GDM1 (cell line): Measurements from ENCODE around the gene ST8SIA5.

Experiments used
- DNase-seq: peaks from one replicate; lab custom pipeline; 2025; lab: John Stamatoyannopoulos, UW

ST8SIA5 gene

DNA sequence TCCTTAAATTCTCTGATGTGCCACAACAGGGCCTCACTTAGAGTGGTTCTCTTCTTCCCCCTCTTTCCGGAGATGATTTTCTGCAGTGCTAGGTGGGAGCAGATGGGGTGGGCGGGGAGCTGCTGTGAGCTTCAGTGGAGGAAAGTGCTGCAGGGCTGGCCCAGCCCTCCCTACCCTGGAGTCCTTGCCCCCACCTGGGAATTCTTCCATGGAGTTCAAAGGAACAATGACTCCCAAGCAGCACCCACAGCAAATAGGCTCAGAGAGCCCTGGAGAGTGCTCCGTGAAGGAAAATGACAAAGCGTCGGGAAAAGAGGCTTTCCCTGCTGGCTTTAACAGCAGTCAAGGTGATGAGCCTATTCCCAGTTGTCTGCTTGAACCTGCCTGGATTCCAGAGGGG lies 128.6 kb downstream of the ST8SIA5 start:
- no peak for DNase-seq

DNA sequence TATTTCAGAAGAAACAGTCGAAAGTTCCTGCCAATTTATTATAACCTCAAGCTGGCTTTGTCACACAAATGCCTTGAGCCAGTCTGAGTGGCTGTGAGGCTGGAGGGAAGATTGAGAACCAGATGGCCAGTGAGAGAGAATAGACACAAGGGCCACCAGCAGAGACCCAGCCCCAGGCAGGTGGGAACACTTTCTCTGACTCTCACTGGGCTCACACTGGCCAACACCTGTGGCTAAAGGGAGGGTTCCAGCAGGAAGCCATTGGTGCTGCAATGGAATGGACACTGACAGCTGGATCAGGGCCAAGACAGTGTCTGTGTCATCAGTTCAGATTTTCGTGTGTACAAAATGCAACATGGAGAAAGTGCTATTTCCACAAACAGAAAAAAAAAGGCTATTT lies 129.7 kb downstream of the ST8SIA5 start:
- no peak for DNase-seq

DNA sequence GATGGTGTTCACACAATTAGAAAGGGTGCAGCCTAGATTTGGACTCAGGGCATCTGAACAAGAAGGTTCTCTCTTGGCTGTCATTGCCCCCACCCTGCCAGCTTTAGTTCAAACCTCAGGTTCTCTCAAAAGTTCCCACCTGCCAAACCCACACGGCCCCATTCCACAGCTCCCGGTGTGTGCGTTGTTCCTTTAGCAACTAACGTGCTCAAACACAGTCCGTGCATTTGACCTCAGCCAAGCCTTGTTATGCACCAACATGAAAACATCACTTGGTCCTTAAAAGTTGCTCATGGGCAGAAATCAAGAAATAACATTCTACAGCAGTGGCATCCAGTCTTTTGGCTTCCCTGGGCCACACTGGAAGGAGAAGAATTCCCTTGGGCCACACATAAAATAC lies 131.8 kb downstream of the ST8SIA5 start:
- DNase-seq: no peak

DNA sequence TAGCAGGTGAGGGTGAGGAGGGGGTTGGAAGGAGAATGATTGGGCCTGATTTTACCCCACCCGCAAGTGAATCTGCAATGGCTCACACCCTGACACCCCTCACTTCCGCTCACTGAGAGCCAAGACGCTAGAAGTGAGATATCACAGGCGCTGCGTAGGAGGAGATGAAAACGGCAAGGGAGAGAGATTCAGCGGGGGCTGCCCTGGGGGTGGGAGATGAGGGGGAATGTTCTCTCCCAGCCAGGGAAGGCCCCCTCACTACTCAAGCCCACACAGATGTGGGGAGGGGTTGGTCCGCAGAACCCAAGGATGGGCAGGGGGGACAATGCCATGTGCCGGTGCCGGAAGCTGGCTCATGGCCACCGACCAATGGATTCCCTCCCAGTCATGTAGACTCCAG lies 132.7 kb downstream of the ST8SIA5 start:
- no peak for DNase-seq

DNA sequence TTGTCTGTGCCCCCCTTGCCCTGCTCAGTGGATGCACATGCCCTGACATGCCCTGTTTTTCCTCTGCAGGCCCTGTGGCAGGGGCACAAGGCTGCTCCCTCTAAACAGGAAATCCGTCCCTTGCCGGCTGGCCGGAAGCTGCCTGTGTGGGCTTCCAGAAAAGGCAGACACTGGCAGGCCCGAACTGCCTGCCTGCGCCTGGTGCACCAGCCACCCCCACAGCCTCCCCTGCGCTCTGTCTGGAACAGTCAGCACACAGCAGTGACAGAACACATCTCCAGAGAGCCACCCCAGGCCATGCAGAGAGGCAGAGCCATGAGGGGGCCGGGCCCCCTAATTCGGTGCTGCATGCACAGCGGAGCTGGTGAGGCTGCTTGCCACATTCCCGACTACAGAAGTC lies 133.3 kb downstream of the ST8SIA5 start:
- DNase-seq: peak; percentile 83

DNA sequence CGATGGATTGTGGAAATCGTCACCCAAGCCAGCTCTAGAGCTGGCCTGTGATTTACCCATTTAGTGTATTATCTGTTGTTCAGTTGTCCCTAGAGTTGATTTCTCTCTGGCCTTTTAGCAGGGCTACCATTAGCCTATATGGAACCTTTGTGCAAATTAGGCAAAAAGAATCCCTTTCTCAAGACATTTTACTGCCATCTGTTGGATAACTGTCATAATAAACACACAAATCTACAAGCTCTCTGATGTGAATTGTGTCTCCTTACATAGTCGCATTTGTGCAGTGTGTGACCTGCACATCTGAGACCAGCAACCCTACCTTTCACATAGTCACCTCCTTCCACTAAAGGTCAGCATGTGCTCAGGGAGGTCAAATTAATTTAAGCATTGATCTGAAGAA lies 133.9 kb downstream of the ST8SIA5 start:
- DNase-seq: peak; percentile 26

DNA sequence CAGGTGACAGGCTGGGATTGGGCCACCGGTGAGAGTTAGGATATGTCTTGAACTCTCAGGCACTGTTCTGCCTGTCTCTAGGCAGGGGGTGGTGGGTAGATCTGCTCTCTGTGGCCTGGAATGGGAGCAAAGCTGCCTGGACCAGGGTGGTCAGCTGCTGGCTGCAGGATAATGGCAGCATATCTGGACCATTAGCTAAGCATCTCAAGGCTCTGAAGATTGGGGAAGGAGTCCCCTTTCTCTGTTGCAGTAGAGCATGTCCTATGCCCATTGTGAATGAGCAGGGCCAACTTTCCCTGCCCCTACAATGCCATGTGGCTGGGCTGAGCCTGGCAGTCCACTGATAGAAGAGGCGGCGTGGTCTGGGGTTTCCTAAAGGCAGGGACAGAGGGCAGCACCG lies 134.4 kb downstream of the ST8SIA5 start:
- DNase-seq: no peak

DNA sequence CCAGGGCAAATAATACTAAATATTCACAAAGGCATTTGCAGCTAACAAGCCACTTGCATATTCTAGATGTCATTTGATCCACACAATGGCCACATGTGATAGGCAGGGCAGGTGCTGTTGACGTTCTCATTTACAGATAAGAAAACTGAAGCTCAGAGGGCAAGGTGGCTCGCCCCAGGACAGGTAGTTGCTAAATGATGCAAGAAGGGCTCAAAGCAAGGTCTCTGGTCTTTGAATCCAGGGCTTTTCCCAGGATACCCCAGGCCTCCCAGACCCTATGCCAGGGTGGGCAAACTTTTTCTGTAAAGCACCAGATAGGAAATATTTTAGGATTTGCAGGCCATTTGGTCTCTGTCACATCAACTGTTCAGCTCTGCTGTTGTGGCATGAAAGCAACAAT lies 135.0 kb downstream of the ST8SIA5 start:
- DNase-seq: no peak

DNA sequence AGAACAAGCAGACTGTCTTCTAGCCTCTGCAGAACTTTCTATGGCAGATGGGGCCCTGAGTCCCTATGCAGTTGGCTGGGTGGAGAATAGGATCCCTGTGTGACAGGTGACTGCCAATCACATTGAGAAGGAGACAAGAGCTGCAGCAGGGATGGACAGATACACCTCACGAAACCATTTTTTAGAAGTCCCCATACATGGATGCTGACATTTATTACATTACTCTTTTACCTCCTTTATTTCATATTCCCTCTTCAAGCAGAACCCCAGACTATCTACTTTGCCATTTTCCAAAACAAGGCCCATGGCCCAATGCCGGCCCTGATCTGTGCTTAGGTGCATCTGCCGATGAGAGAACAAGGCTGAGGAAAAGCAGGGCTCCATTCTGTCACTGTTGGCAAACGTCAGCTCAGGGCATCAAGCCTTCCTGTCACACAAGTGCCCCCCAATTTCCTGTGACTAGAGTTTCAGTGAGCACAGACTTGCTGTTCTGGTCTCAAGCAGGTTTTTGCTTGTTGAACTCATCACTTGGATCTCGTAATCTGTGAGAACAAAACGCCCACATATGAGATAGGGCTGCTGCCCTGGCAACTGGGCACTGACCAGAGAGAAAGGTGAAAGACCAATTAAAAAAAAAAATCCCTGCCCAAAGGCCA lies 135.6 kb downstream of the ST8SIA5 start:
- no peak for DNase-seq

DNA sequence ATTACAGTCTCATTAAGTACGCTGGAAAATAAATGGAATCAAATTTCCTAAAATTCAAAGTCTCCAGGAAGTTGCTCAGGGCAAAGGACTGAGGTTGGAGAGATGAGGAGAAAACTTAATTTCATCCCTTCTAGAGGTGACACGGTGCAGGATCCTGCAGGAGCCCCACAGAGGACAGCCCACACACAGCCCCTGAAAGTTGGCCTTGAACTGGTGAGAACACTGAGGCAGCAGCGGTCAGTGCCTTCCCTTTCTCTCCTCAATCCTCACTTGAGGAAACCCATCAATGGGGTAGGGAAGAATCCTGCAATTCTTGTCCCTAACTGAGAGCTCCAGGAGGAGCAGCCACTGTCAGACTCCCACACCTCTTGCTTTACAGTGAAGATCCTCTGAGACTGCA lies 137.3 kb downstream of the ST8SIA5 start:
- DNase-seq: no peak
